Hematopoietic multipotent progenitor cell (in vitro differentiated cells): ENCODE measurements around the gene MYOT. TPM values are rescaled to one million over a fixed set of nuclear protein-coding genes. Genes with fewer than 3 reads are reported as not detected.

Experiments used
- DNase-seq, 3 donors: peaks; one replicate each; pipeline ENCODE4 v3.0.0-alpha.2; 2011 to 2015; ENCODE audit warnings: low read depth in 2 of 3, low spot score in 2 of 3
- total RNA-seq: library from RNA; depleted of rRNA; stranded (reverse); fragments of >200 nt; gene quantifications from one replicate; pipeline ENCODE4 v1.2.3, GENCODE V29; 2012

Gene MYOT
- total RNA-seq, 1 donor: not detected

DNA sequence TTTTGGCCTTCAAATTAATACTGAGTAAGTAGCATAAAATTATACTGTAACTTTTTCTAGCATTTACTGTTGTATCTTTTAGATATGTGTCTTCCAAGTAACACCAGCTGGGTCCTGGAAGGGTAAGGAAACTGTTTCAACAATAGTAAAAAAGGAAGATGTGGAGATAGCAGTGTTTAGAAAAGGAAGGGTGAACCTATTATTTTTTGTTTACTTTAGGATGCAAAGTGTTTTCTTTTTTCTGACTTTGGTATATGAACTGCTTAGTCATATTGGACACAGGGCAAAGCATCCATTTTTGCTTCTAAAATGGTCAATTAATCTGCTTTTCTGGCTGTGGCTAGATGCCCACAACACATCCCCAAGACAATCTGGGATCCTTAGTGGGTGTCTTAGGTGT, 26.9 kb downstream of the MYOT start:
- DNase-seq: no peak

DNA sequence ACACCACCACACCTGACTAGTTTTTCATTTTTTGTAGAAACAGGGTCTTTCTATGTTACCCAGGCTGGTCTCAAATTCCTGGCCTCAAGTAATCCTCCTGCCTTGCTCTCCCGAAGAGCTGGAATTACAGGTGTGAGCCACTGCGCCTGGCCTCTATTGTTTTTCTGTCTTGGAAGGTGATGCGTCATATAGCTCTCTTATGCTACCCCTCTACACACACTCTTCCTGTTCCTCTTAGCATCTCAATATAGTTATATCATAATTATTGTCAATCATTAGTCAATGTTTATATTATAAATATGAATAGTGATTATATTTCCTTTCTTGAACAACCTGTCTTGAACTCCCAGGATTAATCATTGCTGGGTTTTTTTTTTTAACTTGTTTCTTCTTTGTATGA, 28.9 kb downstream of the MYOT start:
- DNase-seq: no peak

DNA sequence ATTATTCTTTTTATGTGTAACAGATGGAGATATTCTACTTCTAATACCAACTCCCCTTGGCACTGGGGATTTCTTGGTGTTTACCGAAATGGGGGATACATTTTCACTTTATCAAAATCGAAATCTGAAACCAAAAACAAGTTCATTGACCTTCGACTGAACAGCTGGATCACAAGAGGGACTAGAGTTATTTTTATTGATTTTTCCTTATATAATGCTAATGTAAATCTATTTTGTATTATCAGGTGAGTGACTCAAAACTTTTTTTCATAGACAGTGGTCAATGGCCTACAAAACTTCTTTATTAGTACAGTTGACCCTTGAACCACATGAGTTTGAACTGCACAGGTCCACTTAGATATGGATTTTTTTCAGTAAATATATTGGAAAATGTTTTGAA, 31.8 kb downstream of the MYOT start:
- no peak for DNase-seq

DNA sequence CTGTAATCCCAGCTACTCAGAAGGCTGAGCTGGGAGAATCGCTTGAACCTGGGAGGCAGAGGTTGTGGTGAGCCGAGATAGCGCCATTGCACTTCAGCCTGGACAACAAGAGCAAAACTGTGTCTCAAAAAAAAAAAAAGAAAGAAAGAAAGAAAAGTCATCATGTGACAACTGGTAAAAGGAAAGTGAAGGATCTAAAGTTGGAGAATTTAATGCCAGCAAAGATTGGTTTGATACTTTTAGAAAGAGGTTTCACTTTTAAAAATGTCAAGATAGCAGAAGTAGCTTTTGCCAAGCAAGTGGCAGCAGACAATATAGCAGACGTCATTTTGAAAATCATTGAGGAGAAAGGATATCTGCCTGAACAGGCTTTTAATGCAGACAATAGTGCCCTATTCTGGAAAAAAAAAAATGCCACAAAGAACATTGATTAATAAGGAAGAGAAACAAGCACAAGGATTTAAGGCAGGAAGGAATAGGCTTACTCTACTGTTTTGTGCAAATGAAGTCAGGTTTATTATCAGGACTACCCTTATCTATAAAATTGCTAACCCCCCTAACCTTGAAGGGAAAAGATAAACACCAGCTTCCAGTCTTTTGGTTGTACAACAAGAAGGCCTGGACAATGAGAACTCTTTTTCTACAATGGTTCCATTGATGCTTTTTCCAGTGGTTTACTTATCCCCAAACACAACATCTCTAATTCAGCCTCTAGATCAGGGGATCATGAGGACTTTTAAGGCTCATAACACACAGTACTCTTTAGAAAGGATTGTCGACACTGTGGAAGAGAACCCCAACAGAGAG, 33.6 kb downstream of the MYOT start:
- peak in 1 of 3 donors; percentile 66 for DNase-seq

DNA sequence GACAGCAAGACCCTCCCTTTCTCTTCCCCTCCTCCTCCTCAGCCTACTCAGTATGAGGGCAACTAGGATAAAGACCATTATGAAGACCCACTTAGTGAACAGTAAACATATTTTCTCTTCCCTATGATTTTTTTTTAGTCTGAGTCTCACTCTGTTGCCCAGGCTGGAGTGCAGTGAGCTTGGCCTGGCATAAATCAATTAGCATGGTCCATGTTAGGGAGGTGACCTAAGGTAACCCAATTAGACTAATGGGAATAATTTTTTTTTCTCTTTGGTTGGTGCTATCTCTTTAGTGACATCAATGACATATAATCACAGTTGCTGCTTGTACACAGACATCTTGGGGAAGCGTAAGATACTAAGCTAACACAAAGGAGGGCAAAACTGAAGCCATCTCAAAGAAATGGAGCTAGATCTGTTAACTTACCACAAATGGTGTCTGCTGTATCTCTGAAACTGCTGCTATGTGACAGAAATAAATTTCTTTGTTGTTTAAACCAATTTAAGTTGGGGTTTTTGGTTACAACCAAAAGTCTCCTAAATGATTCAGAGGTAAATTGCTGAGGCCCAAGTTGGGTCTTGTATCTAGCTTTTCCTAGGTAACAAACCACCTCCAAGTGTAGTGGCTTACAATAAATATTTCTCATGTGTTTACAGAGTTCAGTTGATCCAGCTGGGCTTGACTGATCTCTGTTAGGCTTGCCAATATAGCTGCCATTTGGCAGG, 34.9 kb downstream of the MYOT start:
- DNase-seq: no peak

DNA sequence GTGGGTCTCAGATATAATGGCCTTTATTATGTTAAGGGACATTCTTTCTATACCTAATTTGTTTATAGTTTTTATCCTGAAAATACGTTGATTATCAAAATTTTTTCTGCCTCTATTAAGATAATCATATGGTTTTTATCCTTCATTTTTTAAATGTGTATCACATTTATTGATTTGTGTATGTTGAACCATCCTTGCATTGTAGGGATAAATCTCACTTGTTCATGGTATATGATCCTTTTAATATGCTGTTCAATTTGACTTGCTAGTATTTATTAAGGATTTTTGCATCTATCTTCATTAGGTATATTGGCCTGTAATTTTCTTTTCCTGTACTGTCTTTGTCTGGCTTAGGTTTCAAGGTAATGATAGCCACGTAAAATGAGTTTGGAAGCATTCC, 47.1 kb downstream of the MYOT start:
- DNase-seq: no peak

DNA sequence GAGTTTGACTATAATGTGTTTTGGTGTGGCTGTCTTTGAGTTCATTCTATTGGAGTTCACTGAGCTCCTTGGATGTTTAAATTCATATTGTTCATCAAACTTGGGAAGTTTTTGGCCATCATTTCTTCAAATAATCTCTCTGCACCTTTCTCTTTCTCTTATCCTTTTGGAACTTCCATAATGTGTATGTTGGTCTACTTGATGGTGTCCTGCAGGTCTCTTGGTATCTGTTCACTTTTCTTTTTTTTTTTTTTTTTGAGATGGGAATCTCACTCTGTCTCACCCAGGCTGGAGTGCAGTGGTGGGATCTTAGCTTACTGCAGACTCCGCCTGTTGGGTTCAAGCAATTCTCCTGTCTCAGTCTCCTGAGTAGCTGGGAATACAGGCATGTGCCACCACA, 49.3 kb downstream of the MYOT start:
- no peak for DNase-seq

DNA sequence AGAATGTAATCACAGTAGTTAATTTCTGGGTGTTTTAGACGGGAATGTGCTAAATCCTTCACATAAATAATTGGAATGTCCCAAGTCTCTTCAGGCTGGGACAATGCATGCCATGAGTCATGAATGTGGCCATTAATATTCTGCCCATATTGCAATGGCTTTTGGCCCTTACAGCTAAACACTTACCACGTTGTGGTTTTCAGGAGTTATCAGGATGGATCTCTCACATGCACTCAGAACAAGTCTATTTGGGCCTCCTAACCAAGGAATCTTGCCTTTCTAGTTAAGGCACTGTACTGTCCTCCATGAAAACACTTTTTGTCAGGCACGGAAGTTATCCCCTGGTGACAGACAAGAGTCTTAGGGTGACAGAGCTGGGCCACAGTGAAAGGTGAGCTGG, 54.3 kb downstream of the MYOT start:
- no peak for DNase-seq

DNA sequence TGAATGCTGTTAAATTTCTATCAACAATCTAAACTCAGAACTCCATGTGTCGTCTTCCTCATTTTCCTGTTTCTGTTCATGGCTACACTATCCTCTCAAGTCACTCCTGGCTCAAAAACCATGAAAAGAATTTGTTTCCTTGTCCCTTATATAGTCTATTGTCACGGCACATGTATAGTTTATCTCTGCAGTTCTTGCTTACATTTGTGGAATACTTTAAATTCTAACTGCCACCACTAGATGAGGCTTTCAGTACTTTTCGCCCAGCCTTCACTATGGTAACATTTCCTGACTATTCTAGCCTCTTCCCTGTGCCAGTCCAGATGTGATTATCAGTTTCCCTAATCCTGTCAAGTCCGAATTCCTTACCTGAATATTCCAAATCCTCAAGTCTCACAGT, 56.2 kb downstream of the MYOT start:
- DNase-seq: no peak

DNA sequence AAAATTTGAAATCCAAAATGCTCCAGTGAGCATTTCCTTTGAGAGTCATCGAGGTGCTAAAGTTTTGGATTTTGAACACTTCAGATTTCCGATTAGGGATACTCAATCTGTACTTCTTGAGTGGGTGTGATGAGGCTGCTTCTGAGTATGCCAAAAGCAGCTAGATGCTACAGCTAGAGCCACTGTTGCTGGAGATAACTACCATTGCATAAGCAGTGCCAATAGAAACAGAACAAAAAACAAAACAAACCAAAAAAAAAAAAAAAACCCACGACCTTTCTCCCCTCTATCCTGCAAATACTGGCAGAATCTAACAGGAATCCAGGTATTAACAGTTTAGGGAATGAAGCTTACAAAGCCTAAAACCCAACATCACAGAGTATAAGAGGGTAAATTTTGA, 65.1 kb downstream of the MYOT start:
- DNase-seq: no peak

DNA sequence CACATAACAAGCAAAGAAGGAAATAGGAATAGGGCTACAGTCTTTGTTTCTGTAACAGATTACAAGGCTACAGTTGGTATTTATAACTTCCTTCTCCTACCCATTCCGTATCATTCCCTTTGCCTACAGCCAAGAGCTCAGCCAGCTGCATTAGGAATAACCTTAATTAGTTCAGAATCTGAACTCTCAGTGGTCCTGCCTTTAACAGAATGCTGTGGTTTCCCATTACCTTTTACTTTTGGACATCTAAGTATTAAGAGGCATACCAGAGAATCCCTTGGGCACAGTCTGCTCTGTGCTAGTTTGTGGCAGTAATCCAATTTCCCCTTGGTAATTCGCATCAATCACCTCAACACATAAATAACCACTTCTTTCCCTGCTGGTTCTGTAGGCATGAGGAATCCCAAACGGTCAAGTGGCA, 65.8 kb downstream of the MYOT start:
- no peak for DNase-seq

DNA sequence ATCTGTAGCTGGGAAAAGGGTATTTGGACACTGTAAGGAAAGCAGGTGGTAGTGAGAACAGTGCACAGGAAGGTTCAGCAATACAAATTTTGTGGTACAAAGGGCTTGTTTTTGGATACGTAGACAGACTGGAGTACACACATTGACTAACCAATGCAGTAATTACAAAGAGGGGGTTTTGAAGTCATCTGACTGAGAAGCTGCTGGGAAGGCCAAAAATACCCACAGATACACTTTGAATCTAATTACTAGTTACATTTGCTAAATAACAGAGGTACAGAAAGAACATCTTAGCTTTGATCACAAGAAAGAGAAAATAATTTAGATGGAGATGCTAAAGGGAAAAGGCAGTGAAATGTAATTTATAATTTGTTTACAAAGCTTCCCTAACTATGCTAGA, 67.5 kb downstream of the MYOT start:
- no peak for DNase-seq

DNA sequence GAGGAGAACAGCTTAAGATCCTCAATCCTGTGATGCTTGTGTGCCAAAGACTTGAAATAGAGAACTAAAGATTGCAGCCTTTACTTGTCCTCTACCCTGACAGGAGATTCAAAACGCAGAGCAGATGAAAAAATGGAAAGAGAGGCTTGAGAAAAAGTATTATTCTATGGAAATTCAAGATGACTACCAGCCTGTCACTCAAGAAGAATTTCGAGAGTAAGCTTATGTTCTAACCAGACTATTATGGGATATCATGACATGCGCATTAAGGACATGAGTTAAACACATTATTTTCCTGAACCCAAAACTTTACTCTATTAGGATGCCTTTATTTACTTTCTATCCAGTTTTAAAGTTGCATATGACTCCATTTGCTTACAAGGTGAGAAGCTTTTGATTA, 68.0 kb downstream of the MYOT start:
- no peak for DNase-seq

Other genes with a start within 250 kb of the MYOT start
- gene KLHL3, start 131.8 kb upstream of the MYOT start, total RNA-seq: 13.7 TPM
- 20.2 TPM for gene HNRNPA0, start 113.5 kb upstream of the MYOT start, total RNA-seq
- gene PKD2L2, start 21.6 kb downstream of the MYOT start, total RNA-seq: under 0.01 TPM
- 25.6 TPM for gene FAM13B, start 165.2 kb downstream of the MYOT start, total RNA-seq
- 1.1 TPM for gene WNT8A, start 216.2 kb downstream of the MYOT start, total RNA-seq